Small intestine (tissue), 7 donors: Measurements from ENCODE around the gene GPR68. TPM values are rescaled to one million over a fixed set of nuclear protein-coding genes. Genes with fewer than 3 reads are reported as not detected.

ENCODE experiments used
- DNase-seq, 2 donors: peaks; one replicate each; pipeline versions ENCODE4 v3.0.0 to v3.0.0-alpha.2; 2013
- FAIRE-seq: peaks from 2 replicates; lab custom pipeline; 2012; peaks lifted over from hg19 to GRCh38; lab: Jason Lieb, UNC
- H3K27ac ChIP-seq, 3 donors: one replicate each; pipeline ENCODE4 v1.5.1; 2013; ENCODE audit warnings: low read length in 2 of 3, mild to moderate bottlenecking in 2 of 3, control low read depth in 1 of 3, inconsistent platforms in 1 of 3, low read depth in 1 of 3, moderate library complexity in 1 of 3
- H3K27me3 ChIP-seq, 3 donors: one replicate each; pipeline ENCODE4 v1.6.1; 2013; ENCODE audit warnings: low read length in 3 of 3, inconsistent platforms in 1 of 3; ENCODE audit not compliant: control insufficient read depth in 3 of 3, insufficient read depth in 3 of 3
- H3K36me3 ChIP-seq, 3 donors: one replicate each; pipeline ENCODE4 v1.6.1; 2013; ENCODE audit warnings: low read length in 3 of 3, inconsistent platforms in 1 of 3, low read depth in 1 of 3, mild to moderate bottlenecking in 1 of 3, moderate library complexity in 1 of 3; ENCODE audit not compliant: control insufficient read depth in 3 of 3, insufficient read depth in 2 of 3
- H3K4me1 ChIP-seq, 3 donors: one replicate each; pipeline ENCODE4 v1.6.1; 2013; ENCODE audit warnings: low read length in 2 of 3, inconsistent platforms in 1 of 3, low read depth in 1 of 3, mild to moderate bottlenecking in 1 of 3, moderate library complexity in 1 of 3; ENCODE audit not compliant: control insufficient read depth in 3 of 3, insufficient read depth in 2 of 3
- H3K4me3 ChIP-seq, 3 donors: one replicate each; pipeline ENCODE4 v1.5.1; 2013; ENCODE audit warnings: low read length in 3 of 3, control low read depth in 1 of 3, inconsistent platforms in 1 of 3, low read depth in 1 of 3, mild to moderate bottlenecking in 1 of 3, moderate library complexity in 1 of 3
- H3K9me3 ChIP-seq, 2 donors: one replicate each; pipeline ENCODE4 v1.6.1; 2013; ENCODE audit warnings: low read depth in 1 of 2, low read length in 1 of 2; ENCODE audit not compliant: control insufficient read depth in 2 of 2, insufficient read depth in 1 of 2
- WGBS, 3 donors: extraction: QIAGEN DNeasy Blood & Tissue Kit; methylation state at CpG; one replicate each; pipeline ENCODE4 v1.1.7; 2013; 5-methylcytosine and 5-hydroxymethylcytosine counted together
- polyA plus RNA-seq, 4 donors: library from polyadenylated mRNA; stranded (reverse) in 3 of 4; unstranded in 1 of 4; fragments of 200-250 nt in 3 of 4; fragments of 120-200 nt in 1 of 4; gene quantifications; one replicate each; pipeline versions ENCODE4 v1.2.1 to v1.2.3, GENCODE V29; 2013
- donor health status: healthy with polysubstance abuse.
- donor health status: control.
- donor health status: control.
- donor health status: Bipolar disorder and iron deficiency.
- donor health status: healthy.

GPR68 gene
- polyA plus RNA-seq, 4 donors, result 0.54 to 2.2 (median 0.78) TPM; not detected in 1

DNA sequence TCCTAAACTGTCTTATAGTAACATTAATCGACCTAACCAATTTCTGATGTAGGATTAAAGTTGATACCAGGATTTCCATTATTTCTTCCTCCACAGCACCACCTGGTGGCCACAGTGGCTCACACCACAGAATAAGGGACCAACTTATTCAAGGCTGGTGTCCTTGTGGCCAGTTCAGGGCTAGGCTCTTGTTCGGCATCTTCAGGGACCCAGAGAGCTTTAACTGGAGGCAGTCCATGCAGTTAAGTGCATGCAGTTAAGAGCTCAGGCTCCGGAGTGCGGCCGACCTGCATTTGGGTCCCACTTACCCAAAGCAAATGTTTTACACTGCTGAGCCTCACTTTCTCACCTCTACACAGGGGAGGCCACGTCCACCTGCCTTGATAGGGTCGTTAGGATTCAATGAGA lies 42.0 kb upstream of the GPR68 start:
- DNase-seq, result peak; percentile 72 to 79
- H3K27me3 ChIP-seq, result no peaks in the 10 kb centered on the region
- FAIRE-seq, result no peak
- H3K36me3 ChIP-seq, result peaks cover 9 to 73% (median 21%) of the 10 kb centered on the region in 3 donors
- WGBS, 3 donors, result 46 to 53% (median 49%) methylated on average over 7 of the region's 7 CpGs
- no peaks in the 10 kb centered on the region for H3K4me1 ChIP-seq
- no peak overlapping the region for H3K27ac ChIP-seq
- peaks cover 0 to 5% of the 10 kb centered on the region in 2 donors for H3K9me3 ChIP-seq
- H3K4me3 ChIP-seq, result no peak overlapping the region

DNA sequence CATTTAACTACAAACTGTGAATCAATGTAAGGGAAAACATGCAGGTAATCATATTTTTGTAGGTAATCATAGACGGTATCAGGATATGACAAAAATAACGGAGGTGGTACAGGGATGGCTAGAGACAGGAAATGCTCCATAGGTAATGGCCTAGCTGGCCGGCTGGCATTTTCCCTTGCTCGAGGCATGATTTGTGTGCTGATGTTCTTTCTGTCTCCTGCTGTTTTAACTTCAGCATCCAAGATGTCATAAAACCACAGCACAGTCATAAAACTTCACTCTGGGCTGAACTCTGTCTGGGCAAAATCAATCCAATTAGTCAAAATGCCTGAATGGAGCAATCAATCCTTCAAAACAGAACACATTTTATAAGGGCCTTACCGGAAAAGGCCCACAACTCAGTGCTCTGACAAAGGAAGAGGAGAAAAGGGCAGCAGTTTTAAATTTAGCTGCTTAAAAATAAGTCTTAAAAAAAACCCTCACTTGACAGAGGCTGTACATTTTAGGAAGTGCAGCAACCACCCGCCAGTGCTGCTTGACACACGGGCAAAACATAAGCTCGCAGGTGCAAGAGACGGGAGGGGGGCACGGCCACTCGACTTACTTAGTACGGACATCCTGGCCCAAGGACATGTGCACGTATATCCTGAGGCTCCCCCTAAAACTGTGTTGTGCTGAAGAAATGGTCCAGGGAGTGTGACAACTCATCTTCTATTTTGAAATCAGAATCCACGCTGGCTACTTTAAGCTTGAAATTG lies 40.5 kb upstream of the GPR68 start:
- DNase-seq, result no peak
- no peak overlapping the region for H3K4me3 ChIP-seq
- 78 to 87% (median 87%) methylated on average over 14 of the region's 14 CpGs for WGBS, 3 donors
- H3K9me3 ChIP-seq, result peaks cover 0 to 5% of the 10 kb centered on the region in 2 donors
- H3K27me3 ChIP-seq, result no peaks in the 10 kb centered on the region
- H3K4me1 ChIP-seq, result no peaks in the 10 kb centered on the region
- no peak overlapping the region for H3K27ac ChIP-seq
- H3K36me3 ChIP-seq, result peaks cover 21 to 69% (median 26%) of the 10 kb centered on the region in 3 donors
- FAIRE-seq, result no peak

- Histone ChIP-seq H3K4me1 (no peaks in the 10 kb centered on the region), H3K27ac (no peak overlapping the region), H3K4me3 (no peak overlapping the region), H3K9me3 (peaks cover 0 to 5% of the 10 kb centered on the region in 2 donors), H3K27me3 (no peaks in the 10 kb centered on the region), H3K36me3 (peaks cover 22 to 69% (median 25%) of the 10 kb centered on the region in 3 donors)
- FAIRE-seq (no peak), DNase-seq (no peak)
- WGBS, 3 donors, result 89 to 97% (median 95%) methylated on average over 13 of the region's 13 CpGs
Observed at GRCh38 chr14:91284146-91284790, 39.8 kb upstream of the GPR68 start.

GRCh38 chr14:91283666-91284065 lies 39.2 kb upstream of the GPR68 start:
- no peak for FAIRE-seq
- Histone ChIP-seq H3K4me3 (no peak overlapping the region), H3K9me3 (peaks cover 0 to 5% of the 10 kb centered on the region in 2 donors), H3K27me3 (no peaks in the 10 kb centered on the region), H3K36me3 (peaks cover 18 to 70% (median 20%) of the 10 kb centered on the region in 3 donors), H3K4me1 (no peaks in the 10 kb centered on the region), H3K27ac (no peak overlapping the region)
- 95 to 99% (median 97%) methylated on average over 4 of the region's 4 CpGs for WGBS, 3 donors
- no peak for DNase-seq

- Histone ChIP-seq H3K4me3 (no peak overlapping the region), H3K27me3 (no peaks in the 10 kb centered on the region), H3K4me1 (no peaks in the 10 kb centered on the region), H3K9me3 (peaks cover 0 to 5% of the 10 kb centered on the region in 2 donors), H3K27ac (no peak overlapping the region), H3K36me3 (peaks cover 18 to 71% (median 24%) of the 10 kb centered on the region in 3 donors)
- no peak for DNase-seq
- WGBS, 3 donors, result 93 to 98% (median 94%) methylated on average over 14 of the region's 14 CpGs
- FAIRE-seq, result no peak
Observed at GRCh38 chr14:91282954-91283645, 38.6 kb upstream of the GPR68 start.

- no peak overlapping the region for H3K4me3 ChIP-seq
- peaks cover 0 to 5% of the 10 kb centered on the region in 2 donors for H3K9me3 ChIP-seq
- H3K36me3 ChIP-seq, result peaks cover 20 to 76% (median 36%) of the 10 kb centered on the region in 3 donors
- no peaks in the 10 kb centered on the region for H3K4me1 ChIP-seq
- FAIRE-seq (no peak), DNase-seq (no peak)
- H3K27me3 ChIP-seq, result no peaks in the 10 kb centered on the region
- H3K27ac ChIP-seq, result no peak overlapping the region
- 94 to 97% (median 96%) methylated on average over 9 of the region's 9 CpGs for WGBS, 3 donors
Observed at GRCh38 chr14:91281346-91281745, 36.8 kb upstream of the GPR68 start.

DNA sequence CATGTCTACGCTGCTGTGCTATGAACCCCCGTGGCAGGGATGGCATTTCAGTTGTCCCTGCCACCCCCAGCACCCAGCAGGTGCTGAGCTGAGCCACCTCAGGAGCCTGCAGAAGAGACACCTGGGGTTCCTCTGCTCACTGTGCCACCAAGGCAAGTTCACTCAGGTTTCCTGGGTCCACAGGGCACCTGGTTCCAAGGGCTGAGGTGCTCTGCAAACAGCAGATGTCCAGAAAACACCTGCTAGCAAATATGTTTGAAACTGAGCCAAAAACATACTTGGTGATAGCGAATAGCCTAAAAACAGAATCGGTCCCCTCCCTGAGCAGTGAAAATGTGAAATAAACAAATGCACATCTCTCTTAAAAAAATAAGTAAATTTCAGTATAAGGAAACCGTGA lies 35.6 kb upstream of the GPR68 start:
- Histone ChIP-seq H3K4me3 (no peak overlapping the region), H3K27me3 (no peaks in the 10 kb centered on the region), H3K27ac (no peak overlapping the region), H3K36me3 (peaks cover 20 to 79% (median 33%) of the 10 kb centered on the region in 3 donors), H3K9me3 (peaks cover 0 to 5% of the 10 kb centered on the region in 2 donors), H3K4me1 (no peaks in the 10 kb centered on the region)
- no peak for DNase-seq
- FAIRE-seq, result no peak
- WGBS, 3 donors, result 17 to 60% (median 40%) methylated on average over 5 of the region's 5 CpGs

DNA sequence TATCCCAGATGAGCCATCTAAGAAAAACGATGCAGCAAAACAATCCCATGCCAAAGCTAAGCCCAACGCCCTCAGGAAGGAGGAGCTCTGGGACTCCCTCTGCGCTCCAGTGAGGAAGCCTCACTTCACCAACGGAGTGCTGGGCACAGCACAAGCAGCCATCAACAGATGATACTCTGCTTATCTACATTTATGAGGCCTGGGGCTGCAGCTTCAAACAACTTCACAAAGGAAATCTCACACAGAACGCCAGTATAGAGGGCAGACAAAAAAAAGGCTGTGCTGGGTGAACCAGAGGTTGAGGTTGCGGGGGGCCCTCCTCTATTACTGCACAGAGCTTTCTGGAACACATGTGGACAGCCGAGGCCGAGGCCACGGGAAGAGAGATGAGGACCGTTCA lies 34.9 kb upstream of the GPR68 start:
- FAIRE-seq (no peak), DNase-seq (no peak)
- Histone ChIP-seq H3K27ac (no peak overlapping the region), H3K4me3 (no peak overlapping the region), H3K4me1 (no peaks in the 10 kb centered on the region), H3K27me3 (no peaks in the 10 kb centered on the region), H3K9me3 (peaks cover 0 to 5% of the 10 kb centered on the region in 2 donors), H3K36me3 (peaks cover 17 to 84% (median 32%) of the 10 kb centered on the region in 3 donors)
- WGBS, 3 donors, result 56 to 80% (median 74%) methylated on average over 10 of the region's 10 CpGs
